GM23248 (cell line): ENCODE data around the gene EML1. TPM values are rescaled to one million over a fixed set of nuclear protein-coding genes. Genes with fewer than 3 reads are reported as not detected.

Experiments used
- DNase-seq: peaks from one replicate; pipeline ENCODE4 v3.0.0-alpha.2; 2015
- H2AFZ ChIP-seq: fragments of 200-600 bp; sonication (generic); 2 replicates; pipeline ENCODE4 v1.6.1; 2016; ENCODE audit warnings: antibody characterized with exemption
- H3F3A ChIP-seq: fragments of 200-600 bp; sonication (generic); 2 replicates; pipeline ENCODE4 v1.6.1; 2016; ENCODE audit warnings: mild to moderate bottlenecking, antibody characterized with exemption, mixed run types; ENCODE audit not compliant: insufficient read depth
- H3K27ac ChIP-seq: fragments of 200-600 bp; sonication (generic); 2 replicates; pipeline ENCODE4 v1.5.1; 2016; ENCODE audit warnings: mild to moderate bottlenecking
- H3K27me3 ChIP-seq: fragments of 200-600 bp; sonication (generic); replicated peaks from 2 replicates; pipeline ENCODE4 v1.6.1; 2016; ENCODE audit warnings: mild to moderate bottlenecking; ENCODE audit not compliant: insufficient read depth
- H3K36me3 ChIP-seq: fragments of 200-600 bp; sonication (generic); 2 replicates; pipeline ENCODE4 v1.6.1; 2016; ENCODE audit warnings: low read depth, mild to moderate bottlenecking
- H3K4me1 ChIP-seq: fragments of 200-600 bp; sonication (generic); 2 replicates; pipeline ENCODE4 v1.6.1; 2016; ENCODE audit warnings: mild to moderate bottlenecking; ENCODE audit not compliant: insufficient read depth
- H3K4me2 ChIP-seq: fragments of 200-600 bp; sonication (generic); one replicate; pipeline ENCODE4 v1.6.1; 2016; ENCODE audit warnings: mild to moderate bottlenecking; ENCODE audit not compliant: unreplicated experiment
- H3K4me3 ChIP-seq: fragments of 200-600 bp; sonication (generic); 2 replicates; pipeline ENCODE4 v1.5.1; 2016; ENCODE audit warnings: mild to moderate bottlenecking
- H3K79me2 ChIP-seq: fragments of 200-600 bp; sonication (generic); 2 replicates; pipeline ENCODE4 v1.6.1; 2016; ENCODE audit warnings: mild to moderate bottlenecking; ENCODE audit not compliant: insufficient read depth
- H3K9ac ChIP-seq: fragments of 200-600 bp; sonication (generic); 2 replicates; pipeline ENCODE4 v1.6.1; 2016; ENCODE audit warnings: mild to moderate bottlenecking
- H3K9me2 ChIP-seq: fragments of 200-600 bp; sonication (generic); 2 replicates; pipeline ENCODE4 v1.6.1; 2016; ENCODE audit warnings: mixed run types, mild to moderate bottlenecking, moderate library complexity; ENCODE audit not compliant: insufficient read depth
- H3K9me3 ChIP-seq: fragments of 200-600 bp; sonication (generic); one replicate; pipeline ENCODE4 v1.6.1; 2017; ENCODE audit warnings: low read depth
- H4K20me1 ChIP-seq: fragments of 200-600 bp; sonication (generic); 2 replicates; pipeline ENCODE4 v1.6.0; 2016; ENCODE audit not compliant: insufficient read depth
- EZH2 ChIP-seq: fragments of 200-600 bp; sonication (generic); IDR thresholded peaks from 2 replicates; pipeline ENCODE4 v1.6.1; 2018; ENCODE audit warnings: antibody characterized with exemption, mild to moderate bottlenecking; ENCODE audit not compliant: insufficient read depth, poor library complexity, severe bottlenecking
- EZH2phosphoT487 ChIP-seq: fragments of 200-600 bp; sonication (generic); IDR thresholded peaks from 2 replicates; pipeline ENCODE4 v1.6.1; 2018; ENCODE audit warnings: antibody characterized with exemption, moderate library complexity, mild to moderate bottlenecking, low read depth; ENCODE audit not compliant: insufficient read depth
- WGBS, 2 experiments: methylation state at CpG; one replicate each; pipeline ENCODE4 v1.1.6; 2015 to 2017; ENCODE audit warnings: low lambda C conversion rate in 2 of 2, low coverage in 1 of 2; ENCODE audit errors: missing lambda C conversion rate in 2 of 2; 5-methylcytosine and 5-hydroxymethylcytosine counted together
- in situ Hi-C: fragments of 300-500 bp; cut with MboI; formaldehyde crosslinking; loops from 2 replicates; pipeline ENCODE4 v1.15.0; 2020
- polyA plus RNA-seq: library from polyadenylated mRNA; unstranded; fragments of >200 nt; fragmentation: Nextera tagmentation; extraction: Ambion mirVana; gene quantifications from 2 replicates; pipeline ENCODE4 v1.2.1, GENCODE V29; 2016
- total RNA-seq: library from RNA; depleted of rRNA; stranded (reverse); fragments of >200 nt; shearing (Covaris generic); gene quantifications from 2 replicates; pipeline ENCODE4 v1.2.3, GENCODE V29; 2014

Gene EML1
- total and polyA plus RNA-seq, 2 experiments from 2014 or later = 14.8 to 17.9 TPM

GRCh38 chr14:99817331-99817730, 24.1 kb downstream of the EML1 start:
- no peaks in the 10 kb centered on the region for H4K20me1 ChIP-seq
- no peaks in the 10 kb centered on the region for H3K9me2 ChIP-seq
- no peak overlapping the region for H2AFZ ChIP-seq
- no peak overlapping the region for H3K4me2 ChIP-seq
- in situ Hi-C loops = no loop called here
- no peak overlapping the region for H3K27ac ChIP-seq
- no peaks in the 10 kb centered on the region; the same call in 1 of the 2 replicates for H3K27me3 ChIP-seq
- H3K9me3 ChIP-seq = no peaks in the 10 kb centered on the region
- no peak for DNase-seq
- H3K36me3 ChIP-seq = no peaks in the 10 kb centered on the region
- H3K79me2 ChIP-seq = peaks cover 21% of the 10 kb centered on the region
- H3K4me1 ChIP-seq = 0 out of 2 replicates have a peak, but pooled peaks cover 3% of the 10 kb centered on the region
- TF ChIP-seq EZH2phosphoT487 (no peak), EZH2 (no peak)
- no peak overlapping the region for H3K9ac ChIP-seq
- no peaks in the 10 kb centered on the region for H3F3A ChIP-seq
- 98 to 99% methylated on average over 10 of the region's 10 CpGs for WGBS, 2 experiments
- no peak overlapping the region for H3K4me3 ChIP-seq

GRCh38 chr14:99818503-99819036, 25.4 kb downstream of the EML1 start:
- H3K27ac ChIP-seq = no peak overlapping the region
- no peak overlapping the region for H3K9ac ChIP-seq
- 84 to 87% methylated on average over 11 of the region's 11 CpGs for WGBS, 2 experiments
- H3K9me2 ChIP-seq = no peaks in the 10 kb centered on the region
- no peak overlapping the region for H2AFZ ChIP-seq
- 0 out of 2 replicates have a peak, but pooled peaks cover 3% of the 10 kb centered on the region for H4K20me1 ChIP-seq
- H3K27me3 ChIP-seq = no peaks in the 10 kb centered on the region; the same call in 1 of the 2 replicates
- no peak overlapping the region for H3K4me2 ChIP-seq
- no peak for TF ChIP-seq EZH2phosphoT487
- TF ChIP-seq EZH2 = no peak
- H3K4me1 ChIP-seq = 0 out of 2 replicates have a peak, but pooled peaks cover 3% of the 10 kb centered on the region
- in situ Hi-C loops = no loop called here
- peaks cover 17% of the 10 kb centered on the region for H3K79me2 ChIP-seq
- H3K9me3 ChIP-seq = no peaks in the 10 kb centered on the region
- DNase-seq = no peak
- H3K36me3 ChIP-seq = no peaks in the 10 kb centered on the region
- no peak overlapping the region for H3K4me3 ChIP-seq
- no peaks in the 10 kb centered on the region for H3F3A ChIP-seq

- Histone ChIP-seq H4K20me1 (0 out of 2 replicates have a peak, but pooled peaks cover 3% of the 10 kb centered on the region), H3K9me3 (no peaks in the 10 kb centered on the region), H3K27ac (no peak overlapping the region), H3K4me2 (no peak overlapping the region), H3K27me3 (no peaks in the 10 kb centered on the region), H3K9me2 (no peaks in the 10 kb centered on the region), H3K79me2 (peaks cover 14% of the 10 kb centered on the region; the same call in 1 of the 2 replicates), H2AFZ (no peak overlapping the region), H3K4me3 (no peak overlapping the region), H3K4me1 (0 out of 2 replicates have a peak, but pooled peaks cover 3% of the 10 kb centered on the region), H3F3A (no peaks in the 10 kb centered on the region), H3K36me3 (no peaks in the 10 kb centered on the region), H3K9ac (no peak overlapping the region)
- in situ Hi-C loops = no loop called here
- DNase-seq = no peak
- no peak for TF ChIP-seq EZH2
- no peak for TF ChIP-seq EZH2phosphoT487
- WGBS, 2 experiments = 84 to 87% methylated on average over 15 of the region's 15 CpGs
Measured at GRCh38 chr14:99819514-99819913, 26.3 kb downstream of the EML1 start.

GRCh38 chr14:99820702-99821331, 27.6 kb downstream of the EML1 start:
- Histone ChIP-seq H3K9me3 (no peaks in the 10 kb centered on the region), H3F3A (no peaks in the 10 kb centered on the region), H4K20me1 (0 out of 2 replicates have a peak, but pooled peaks cover 3% of the 10 kb centered on the region), H3K79me2 (peaks cover 14% of the 10 kb centered on the region; the same call in 1 of the 2 replicates), H3K9ac (no peak overlapping the region), H3K4me2 (no peak overlapping the region), H3K4me1 (0 out of 2 replicates have a peak, but pooled peaks cover 3% of the 10 kb centered on the region), H2AFZ (no peak overlapping the region), H3K27ac (no peak overlapping the region), H3K9me2 (no peaks in the 10 kb centered on the region), H3K27me3 (no peaks in the 10 kb centered on the region), H3K4me3 (no peak overlapping the region), H3K36me3 (no peaks in the 10 kb centered on the region)
- DNase-seq = no peak
- TF ChIP-seq EZH2phosphoT487 (no peak), EZH2 (no peak)
- 95 to 96% methylated on average over 10 of the region's 10 CpGs for WGBS, 2 experiments
- in situ Hi-C loops = no loop called here
